ENCODE results near the gene ZPBP2.

The ZPBP2 gene, protein sequence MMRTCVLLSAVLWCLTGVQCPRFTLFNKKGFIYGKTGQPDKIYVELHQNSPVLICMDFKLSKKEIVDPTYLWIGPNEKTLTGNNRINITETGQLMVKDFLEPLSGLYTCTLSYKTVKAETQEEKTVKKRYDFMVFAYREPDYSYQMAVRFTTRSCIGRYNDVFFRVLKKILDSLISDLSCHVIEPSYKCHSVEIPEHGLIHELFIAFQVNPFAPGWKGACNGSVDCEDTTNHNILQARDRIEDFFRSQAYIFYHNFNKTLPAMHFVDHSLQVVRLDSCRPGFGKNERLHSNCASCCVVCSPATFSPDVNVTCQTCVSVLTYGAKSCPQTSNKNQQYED

DNA sequence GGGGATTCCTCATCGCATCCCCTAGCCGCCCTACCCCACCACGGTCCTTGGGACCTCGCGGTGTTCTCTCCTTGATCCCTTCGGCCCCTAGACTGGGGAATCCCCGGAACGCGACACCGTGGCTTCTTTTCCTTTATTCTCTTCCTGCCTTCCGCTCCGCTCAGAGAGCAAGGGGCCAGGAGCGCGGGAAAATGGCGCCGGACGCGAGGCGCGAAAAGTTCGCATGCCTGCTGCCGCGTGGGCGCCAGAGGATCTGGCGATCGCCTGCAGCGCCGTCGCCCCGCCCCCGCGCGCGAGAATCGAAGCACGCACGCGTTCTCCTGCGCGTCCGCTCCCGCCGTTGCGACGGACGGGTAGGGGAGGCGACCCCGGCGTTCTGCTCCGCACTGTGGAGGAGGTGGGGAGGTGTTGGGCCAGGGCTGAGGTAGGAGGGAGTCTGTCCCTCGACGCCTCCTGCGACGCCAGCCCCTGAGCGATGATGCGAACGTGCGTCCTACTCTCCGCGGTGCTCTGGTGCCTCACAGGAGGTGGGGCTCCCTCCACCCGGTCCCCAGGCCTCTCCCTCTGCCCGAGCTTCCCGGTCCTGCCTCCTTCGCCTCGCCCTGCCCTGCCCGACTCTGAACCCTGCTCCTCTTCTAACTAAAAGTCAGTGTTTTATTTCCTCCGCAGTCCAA lies at the start of gene ZPBP2:
Gene ZPBP2 (plus strand): TSS at position 323 of the 674 bp plus-strand sequence. CDS start 153 bp downstream, at position 476.
- H3K4me3 ChIP-seq (ENCODE audit: control insufficient read depth, low read depth, low read length): no peak within 1 kb of the TSS
- DNase-seq (ENCODE audit: low read depth): no peak
- TF ChIP-seq, protein P1, sequence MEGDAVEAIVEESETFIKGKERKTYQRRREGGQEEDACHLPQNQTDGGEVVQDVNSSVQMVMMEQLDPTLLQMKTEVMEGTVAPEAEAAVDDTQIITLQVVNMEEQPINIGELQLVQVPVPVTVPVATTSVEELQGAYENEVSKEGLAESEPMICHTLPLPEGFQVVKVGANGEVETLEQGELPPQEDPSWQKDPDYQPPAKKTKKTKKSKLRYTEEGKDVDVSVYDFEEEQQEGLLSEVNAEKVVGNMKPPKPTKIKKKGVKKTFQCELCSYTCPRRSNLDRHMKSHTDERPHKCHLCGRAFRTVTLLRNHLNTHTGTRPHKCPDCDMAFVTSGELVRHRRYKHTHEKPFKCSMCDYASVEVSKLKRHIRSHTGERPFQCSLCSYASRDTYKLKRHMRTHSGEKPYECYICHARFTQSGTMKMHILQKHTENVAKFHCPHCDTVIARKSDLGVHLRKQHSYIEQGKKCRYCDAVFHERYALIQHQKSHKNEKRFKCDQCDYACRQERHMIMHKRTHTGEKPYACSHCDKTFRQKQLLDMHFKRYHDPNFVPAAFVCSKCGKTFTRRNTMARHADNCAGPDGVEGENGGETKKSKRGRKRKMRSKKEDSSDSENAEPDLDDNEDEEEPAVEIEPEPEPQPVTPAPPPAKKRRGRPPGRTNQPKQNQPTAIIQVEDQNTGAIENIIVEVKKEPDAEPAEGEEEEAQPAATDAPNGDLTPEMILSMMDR (conservative IDR thresholded peaks at IDR 0.05; ENCODE audit: control insufficient read depth, insufficient read depth, low read depth, low read length): no peak

DNA sequence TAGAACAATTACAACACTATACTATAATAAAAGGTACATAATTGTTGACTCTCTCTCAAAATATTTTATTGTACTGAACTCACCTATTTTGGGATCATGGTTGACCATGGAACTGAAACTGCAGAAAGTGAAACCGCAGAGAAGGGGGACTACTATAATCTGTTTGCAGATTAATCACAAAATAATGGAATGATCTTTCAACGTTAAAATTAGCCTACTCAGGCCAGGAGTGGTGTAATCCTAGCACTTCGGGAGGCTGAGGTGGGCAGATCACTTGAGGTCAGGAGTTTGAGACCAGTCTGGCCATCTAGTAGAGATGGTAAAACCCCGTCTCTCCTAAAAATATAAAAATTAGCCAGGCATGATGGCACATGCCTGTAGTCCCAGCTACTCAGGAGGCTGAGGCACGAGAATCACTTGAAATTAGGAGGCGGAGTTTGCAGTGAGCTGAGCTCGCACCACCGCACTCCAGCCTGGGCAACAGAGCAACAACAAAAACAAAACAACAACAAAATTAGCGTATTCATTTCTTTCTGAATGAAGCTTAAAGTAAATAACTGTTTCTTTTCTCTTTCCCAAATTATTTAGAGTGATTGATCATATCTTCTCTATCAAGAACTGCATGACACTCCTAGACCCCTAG lies 49.5 kb upstream of the ZPBP2 start:
- H3K4me3 ChIP-seq (ENCODE audit: control insufficient read depth, low read depth, low read length): no peak overlapping the region
- DNase-seq (ENCODE audit: low read depth): no peak
- TF ChIP-seq, protein P1 (conservative IDR thresholded peaks at IDR 0.05; ENCODE audit: control insufficient read depth, insufficient read depth, low read depth, low read length): no peak

DNA sequence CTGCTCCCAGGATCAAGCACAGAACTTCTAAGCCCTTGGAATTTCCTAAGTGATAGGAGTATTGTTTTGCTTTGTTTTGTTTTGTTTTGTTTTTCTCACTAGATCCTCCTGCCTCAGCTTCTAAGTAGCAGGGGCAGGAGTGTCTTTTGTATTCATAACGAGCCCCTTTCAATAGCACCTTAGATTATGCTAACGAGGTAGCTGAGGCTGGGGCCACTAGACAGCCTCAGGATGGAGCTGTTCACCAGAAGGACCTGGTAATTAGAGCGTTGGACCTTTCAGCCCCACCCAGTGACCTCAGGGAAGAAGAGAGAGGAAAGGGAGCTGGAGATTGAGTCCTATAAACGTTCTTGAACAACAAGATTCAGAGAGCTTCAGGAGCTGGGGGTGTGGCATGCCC lies 47.5 kb upstream of the ZPBP2 start:
- TF ChIP-seq, protein P1 (conservative IDR thresholded peaks at IDR 0.05; ENCODE audit: control insufficient read depth, insufficient read depth, low read depth, low read length): no peak
- DNase-seq (ENCODE audit: low read depth): no peak
- no peak overlapping the region for H3K4me3 ChIP-seq (ENCODE audit: control insufficient read depth, low read depth, low read length)

DNA sequence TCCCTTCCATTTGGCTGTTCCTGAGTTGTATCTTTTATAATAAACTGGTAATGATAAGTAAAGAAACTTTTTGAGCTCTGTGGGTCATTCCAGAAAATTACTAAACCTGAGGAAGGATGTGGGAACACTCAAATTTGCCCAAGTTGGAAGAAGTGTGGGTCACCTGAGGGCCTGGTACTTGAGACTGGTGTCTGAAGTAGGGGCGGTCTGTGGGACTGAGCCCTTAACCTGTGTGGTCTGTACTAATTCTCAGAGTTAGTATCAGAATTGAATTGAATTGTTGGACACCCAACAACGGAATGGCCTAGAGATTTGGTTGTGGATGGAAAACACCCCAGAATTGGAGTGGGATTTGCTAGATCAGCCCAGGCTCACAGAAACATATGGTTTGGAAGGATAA lies 47.0 kb upstream of the ZPBP2 start:
- H3K4me3 ChIP-seq (ENCODE audit: control insufficient read depth, low read depth, low read length): no peak overlapping the region
- TF ChIP-seq, protein P1 (conservative IDR thresholded peaks at IDR 0.05; ENCODE audit: control insufficient read depth, insufficient read depth, low read depth, low read length): no peak
- DNase-seq (ENCODE audit: low read depth): no peak

DNA sequence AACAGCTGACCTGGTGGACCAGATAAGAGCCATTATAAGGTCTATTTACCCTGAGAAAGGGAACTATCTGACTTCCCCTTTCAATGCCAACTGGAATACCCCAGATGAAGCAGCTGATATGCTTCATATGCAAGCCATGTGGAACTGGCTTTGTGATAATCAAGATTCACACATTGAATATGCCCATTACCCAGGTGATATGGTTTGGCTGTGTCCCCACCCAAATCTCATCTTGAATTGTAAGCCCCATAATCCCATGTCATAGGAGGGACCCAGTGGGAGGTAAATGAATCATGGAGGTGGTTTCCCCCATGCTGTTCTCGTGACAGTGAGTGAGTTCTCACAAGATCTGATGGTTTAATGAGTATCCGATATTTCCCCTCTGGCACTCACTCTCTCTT lies 46.0 kb upstream of the ZPBP2 start:
- TF ChIP-seq, protein P1 (conservative IDR thresholded peaks at IDR 0.05; ENCODE audit: control insufficient read depth, insufficient read depth, low read depth, low read length): no peak
- H3K4me3 ChIP-seq (ENCODE audit: control insufficient read depth, low read depth, low read length): no peak overlapping the region
- no peak for DNase-seq (ENCODE audit: low read depth)

DNA sequence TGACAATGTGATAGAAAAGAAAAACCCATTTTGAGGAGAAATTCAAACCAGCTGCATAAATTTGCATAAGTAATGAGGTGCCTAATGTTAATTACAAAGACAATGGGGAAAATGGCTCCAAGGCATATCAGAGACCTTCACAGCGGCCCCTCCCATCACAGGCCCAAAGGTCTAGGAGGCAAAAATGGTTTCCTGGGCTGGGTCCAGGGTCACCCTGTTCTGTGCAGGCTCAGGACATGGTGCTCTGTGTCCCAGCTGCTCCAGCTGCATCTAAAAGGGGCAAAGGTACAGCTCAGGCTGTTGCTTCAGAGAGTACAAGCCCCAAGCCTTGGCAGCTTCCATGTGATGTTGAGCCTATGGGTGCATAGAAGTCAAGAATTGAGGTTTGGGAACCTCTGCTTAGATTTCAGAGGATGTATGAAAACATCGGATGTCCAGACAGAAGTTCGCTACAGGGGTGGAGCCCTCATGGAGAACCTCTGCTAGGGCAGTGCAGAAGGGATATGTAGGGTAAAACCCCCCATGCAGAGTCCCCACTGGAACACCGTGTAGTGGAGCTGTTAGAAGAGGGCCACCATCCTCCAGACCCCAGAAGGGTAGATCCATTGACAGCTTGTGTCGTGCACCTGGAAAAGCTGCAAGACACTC lies 44.5 kb upstream of the ZPBP2 start:
- TF ChIP-seq, protein P1 (conservative IDR thresholded peaks at IDR 0.05; ENCODE audit: control insufficient read depth, insufficient read depth, low read depth, low read length): no peak
- no peak for DNase-seq (ENCODE audit: low read depth)
- no peak overlapping the region for H3K4me3 ChIP-seq (ENCODE audit: control insufficient read depth, low read depth, low read length)
